H1 (cell line): ENCODE data around the gene AGBL4. TPM values are rescaled to one million over a fixed set of nuclear protein-coding genes. Genes with fewer than 3 reads are reported as not detected.

Experiments used
- CTCF ChIA-PET: fragments of 300-600 bp; sonication (Branson Sonifier 250); formaldehyde crosslinking; loops from one replicate; lab custom pipeline; 2021; ENCODE audit not compliant: partially characterized antibody; lab: Charles Lee
- POLR2A ChIA-PET: fragments of 300-600 bp; sonication (Branson Sonifier 250); formaldehyde crosslinking; loops from one replicate; lab custom pipeline; 2021; ENCODE audit warnings: inconsistent platforms; ENCODE audit not compliant: partially characterized antibody; lab: Charles Lee
- DNase-seq, 2 experiments: peaks; one replicate each; pipeline versions ENCODE4 v3.0.0 to v3.0.0-alpha.2; 2010 to 2022; ENCODE audit warnings: low spot score in 2 of 2, low read depth in 1 of 2, mixed read lengths in 1 of 2
- FAIRE-seq: peaks from 2 replicates; lab custom pipeline; 2011; peaks lifted over from hg19 to GRCh38; lab: Jason Lieb, UNC
- H2AFZ ChIP-seq: 2 replicates; pipeline ENCODE4 v1.8.1; 2012; ENCODE audit warnings: low read length, inconsistent platforms
- H2AK5ac ChIP-seq: 2 replicates; pipeline ENCODE4 v1.6.1; 2013; ENCODE audit warnings: low read depth, low read length
- H2BK120ac ChIP-seq: replicated peaks from 2 replicates; pipeline ENCODE3; 2013; ENCODE audit warnings: low read depth, low read length, inconsistent platforms
- H2BK12ac ChIP-seq: 2 replicates; pipeline ENCODE4 v1.6.1; 2013; ENCODE audit warnings: low read depth, low read length
- H2BK15ac ChIP-seq: 2 replicates; pipeline ENCODE4 v1.6.1; 2013; ENCODE audit warnings: low read length
- H2BK20ac ChIP-seq: 2 replicates; pipeline ENCODE4 v1.6.1; 2013; ENCODE audit warnings: low read length
- H2BK5ac ChIP-seq: 2 replicates; pipeline ENCODE4 v1.6.1; 2013; ENCODE audit warnings: low read depth, low read length
- H3K14ac ChIP-seq: 2 replicates; pipeline ENCODE4 v1.6.1; 2013; ENCODE audit warnings: inconsistent platforms; ENCODE audit not compliant: insufficient read length
- H3K18ac ChIP-seq: 2 replicates; pipeline ENCODE4 v1.6.1; 2013; ENCODE audit warnings: low read length; ENCODE audit errors: extremely low read depth
- H3K23ac ChIP-seq: 2 replicates; pipeline ENCODE4 v1.6.1; 2013; ENCODE audit warnings: inconsistent platforms; ENCODE audit not compliant: insufficient read length
- H3K23me2 ChIP-seq: 2 replicates; pipeline ENCODE4 v1.6.1; 2013; ENCODE audit warnings: low read depth, low read length
- H3K27ac ChIP-seq: 2 replicates; pipeline ENCODE4 v1.6.1; 2011; ENCODE audit warnings: low read depth, low read length, inconsistent platforms
- H3K27me3 ChIP-seq, 4 experiments: replicated peaks in 1 of 4; 1 replicate in 1 of 4; 2 replicates in 3 of 4; pipeline versions ENCODE4 v1.6.1 to v1.8.1; 2011 to 2013; ENCODE audit warnings: low read length in 3 of 4, mild to moderate bottlenecking in 3 of 4, inconsistent platforms in 2 of 4, mixed read lengths in 2 of 4, moderate library complexity in 1 of 4; ENCODE audit not compliant: control insufficient read depth in 3 of 4, insufficient read depth in 3 of 4; ENCODE audit errors: extremely low read depth in 1 of 4
- H3K36me3 ChIP-seq, 4 experiments: 2 replicates each; pipeline versions ENCODE4 v1.6.1 to v1.8.1; 2011 to 2013; ENCODE audit warnings: mild to moderate bottlenecking in 4 of 4, low read length in 3 of 4, moderate library complexity in 2 of 4, control low read depth in 1 of 4, inconsistent platforms in 1 of 4; ENCODE audit not compliant: insufficient read depth in 4 of 4, control insufficient read depth in 2 of 4
- H3K4ac ChIP-seq: replicated peaks from 2 replicates; pipeline ENCODE3; 2013; ENCODE audit warnings: low read length, low read depth, mixed read lengths, inconsistent platforms; ENCODE audit not compliant: insufficient read length
- H3K4me1 ChIP-seq, 4 experiments: replicated peaks in 1 of 4; 1 replicate in 1 of 4; 2 replicates in 3 of 4; pipeline versions ENCODE4 v1.6.1 to v1.8.1; 2011 to 2013; ENCODE audit warnings: low read length in 3 of 4, inconsistent platforms in 2 of 4, mixed read lengths in 1 of 4; ENCODE audit not compliant: insufficient read depth in 4 of 4, control insufficient read depth in 3 of 4
- H3K4me2 ChIP-seq, 2 experiments: 2 replicates each; pipeline versions ENCODE4 v1.6.1 to v1.8.1; 2011 to 2013; ENCODE audit warnings: low read depth in 2 of 2, low read length in 2 of 2, control low read depth in 1 of 2, inconsistent platforms in 1 of 2, mild to moderate bottlenecking in 1 of 2; ENCODE audit not compliant: insufficient read depth in 1 of 2
- H3K4me3 ChIP-seq, 4 experiments: fragments of 200-600, 300-600 bp in 1 of 4; sonication (generic), shearing (Covaris generic), sonication (Bioruptor Twin) in 1 of 4; 2 replicates each; pipeline versions ENCODE4 v1.5.1 to v1.8.1; 2011 to 2016; ENCODE audit warnings: low read length in 4 of 4, low read depth in 3 of 4, control low read depth in 2 of 4, inconsistent platforms in 2 of 4, mild to moderate bottlenecking in 2 of 4, mixed read lengths in 1 of 4, moderate library complexity in 1 of 4; ENCODE audit not compliant: insufficient read depth in 2 of 4; ENCODE audit errors: extremely low read depth in 1 of 4
- H3K56ac ChIP-seq: replicated peaks from 2 replicates; pipeline ENCODE3; 2013; ENCODE audit warnings: low read depth, mild to moderate bottlenecking, mixed read lengths, low read length, inconsistent platforms; ENCODE audit not compliant: insufficient read length
- H3K79me1 ChIP-seq: 2 replicates; pipeline ENCODE4 v1.6.1; 2013; ENCODE audit warnings: low read depth, low read length, control low read depth
- H3K79me2 ChIP-seq, 2 experiments: 2 replicates each; pipeline versions ENCODE4 v1.6.1 to v1.8.1; 2012 to 2013; ENCODE audit warnings: low read length in 2 of 2, mild to moderate bottlenecking in 2 of 2, inconsistent platforms in 1 of 2; ENCODE audit not compliant: insufficient read depth in 2 of 2, control insufficient read depth in 1 of 2
- H3K9ac ChIP-seq, 4 experiments: replicated peaks in 1 of 4; 1 replicate in 1 of 4; 2 replicates in 3 of 4; pipeline versions ENCODE4 v1.6.1 to v1.8.1; 2011 to 2013; ENCODE audit warnings: low read depth in 3 of 4, low read length in 3 of 4, control low read depth in 2 of 4, mild to moderate bottlenecking in 2 of 4, moderate library complexity in 2 of 4, inconsistent platforms in 1 of 4; ENCODE audit errors: extremely low read depth in 1 of 4
- H3K9me3 ChIP-seq, 2 experiments: 2 replicates each; pipeline versions ENCODE4 v1.6.1 to v1.8.1; 2012 to 2013; ENCODE audit warnings: mild to moderate bottlenecking in 2 of 2, moderate library complexity in 2 of 2, control low read depth in 1 of 2, inconsistent platforms in 1 of 2, low read depth in 1 of 2, low read length in 1 of 2, mixed read lengths in 1 of 2; ENCODE audit not compliant: insufficient read depth in 2 of 2
- H4K20me1 ChIP-seq, 2 experiments: replicated peaks in 1 of 2; 2 replicates each; pipeline versions ENCODE3 to v1.8.1; 2011 to 2013; ENCODE audit warnings: inconsistent platforms in 2 of 2, low read length in 2 of 2, mild to moderate bottlenecking in 1 of 2; ENCODE audit not compliant: insufficient read depth in 2 of 2, control insufficient read depth in 1 of 2
- H4K5ac ChIP-seq: 2 replicates; pipeline ENCODE4 v1.6.1; 2013; ENCODE audit warnings: low read length, low read depth, mixed read lengths, inconsistent platforms; ENCODE audit not compliant: insufficient read length
- H4K8ac ChIP-seq: 2 replicates; pipeline ENCODE4 v1.8.0; 2013; ENCODE audit warnings: mild to moderate bottlenecking, moderate library complexity, low read length, inconsistent platforms; ENCODE audit not compliant: insufficient read depth; ENCODE audit errors: extremely low read depth
- H4K91ac ChIP-seq: replicated peaks from 2 replicates; pipeline ENCODE3; 2013; ENCODE audit warnings: low read length, mixed read lengths, inconsistent platforms; ENCODE audit not compliant: insufficient read length
- ASH2L ChIP-seq: fragments of 200-600, 300-600 bp; sonication (generic); IDR thresholded peaks from one replicate; pipeline ENCODE4 v1.7.1; 2017; ENCODE audit warnings: low read length
- BACH1 ChIP-seq: IDR thresholded peaks from 2 replicates; pipeline ENCODE4 v1.6.1; 2012; ENCODE audit warnings: low read length, improper control_type of control experiment
- CEBPB ChIP-seq: IDR thresholded peaks from 2 replicates; pipeline ENCODE4 v1.6.1; 2012; ENCODE audit warnings: low read depth, low read length
- EP300 ChIP-seq, 2 experiments: IDR thresholded peaks; 1 replicate in 1 of 2; 2 replicates in 1 of 2; pipeline ENCODE4 v1.6.1; 2011 to 2012; ENCODE audit warnings: low read depth in 2 of 2, low read length in 2 of 2, mild to moderate bottlenecking in 2 of 2, borderline replicate concordance in 1 of 2, inconsistent platforms in 1 of 2, moderate library complexity in 1 of 2
- GTF2F1 ChIP-seq: IDR thresholded peaks from 2 replicates; pipeline ENCODE4 v1.6.1; 2012; ENCODE audit warnings: low read depth, low read length, improper control_type of control experiment, borderline replicate concordance
- KDM1A ChIP-seq: fragments of 200-600, 300-600 bp; sonication (generic); IDR thresholded peaks from 2 replicates; pipeline ENCODE4 v1.7.1; 2016; ENCODE audit warnings: mild to moderate bottlenecking, low read length, borderline replicate concordance
- KDM5A ChIP-seq: fragments of 200-600 bp; IDR thresholded peaks from 2 replicates; pipeline ENCODE4 v1.7.1; 2012; ENCODE audit warnings: mild to moderate bottlenecking, low read length, inconsistent platforms, mixed read lengths
- MAFK ChIP-seq: IDR thresholded peaks from 2 replicates; pipeline ENCODE4 v1.6.1; 2012; ENCODE audit warnings: low read depth, mild to moderate bottlenecking, improper control_type of control experiment, low read length
- NANOG ChIP-seq: IDR thresholded peaks from 2 replicates; pipeline ENCODE4 v1.6.1; 2011; ENCODE audit warnings: low read length, low read depth, mild to moderate bottlenecking, inconsistent platforms; ENCODE audit not compliant: insufficient read depth, poor library complexity, severe bottlenecking
- RAD21 ChIP-seq, 2 experiments: IDR thresholded peaks in 1 of 2; conservative IDR thresholded peaks in 1 of 2; 2 replicates each; pipeline ENCODE4 v1.6.1; 2011; ENCODE audit warnings: low read depth in 2 of 2, low read length in 2 of 2, improper control_type of control experiment in 1 of 2, inconsistent platforms in 1 of 2, mild to moderate bottlenecking in 1 of 2, moderate library complexity in 1 of 2
- SIN3A ChIP-seq, 2 experiments: IDR thresholded peaks in 1 of 2; conservative IDR thresholded peaks in 1 of 2; 2 replicates each; pipeline ENCODE4 v1.6.1; 2011 to 2012; ENCODE audit warnings: low read length in 2 of 2, improper control_type of control experiment in 1 of 2, low read depth in 1 of 2, mild to moderate bottlenecking in 1 of 2
- SP2 ChIP-seq: IDR thresholded peaks from 2 replicates; pipeline ENCODE4 v1.6.1; 2012; ENCODE audit warnings: mild to moderate bottlenecking, low read length, inconsistent platforms
- TAF7 ChIP-seq: optimal IDR thresholded peaks from 2 replicates; pipeline ENCODE3; 2011; ENCODE audit warnings: low read depth, mild to moderate bottlenecking, inconsistent platforms, low read length, moderate library complexity, borderline replicate concordance
- TEAD4 ChIP-seq: IDR thresholded peaks from 2 replicates; pipeline ENCODE4 v1.6.1; 2012; ENCODE audit warnings: low read depth, low read length, inconsistent platforms, mixed read lengths
- WGBS, 2 experiments: shearing (Covaris generic) in 1 of 2; methylation state at CpG; one replicate each; pipeline versions ENCODE4 v1.1.6 to v1.1.7; 2013 to 2015; ENCODE audit warnings: low lambda C conversion rate in 2 of 2, mixed read lengths in 2 of 2, inconsistent platforms in 1 of 2, low coverage in 1 of 2, missing lambda C conversion rate in 1 of 2; ENCODE audit not compliant: insufficient replicate concordance in 2 of 2, insufficient coverage in 1 of 2, insufficient read length in 1 of 2; ENCODE audit errors: extremely low coverage in 1 of 2, missing lambda C conversion rate in 1 of 2; 5-methylcytosine and 5-hydroxymethylcytosine counted together
- polyA plus RNA-seq, 7 experiments: library from polyadenylated mRNA; depleted of rRNA in 3 of 7; stranded (reverse) in 5 of 7; unstranded in 2 of 7; fragments of >200 nt in 5 of 7; fragments of 200-250 nt in 2 of 7; gene quantifications; 1 replicate in 5 of 7; 2 replicates in 1 of 7; 4 replicates in 1 of 7; pipeline versions ENCODE4 v1.2.1 to v1.2.3, GENCODE V29; 2011 to 2013; ENCODE audit warnings: missing spikeins in 2 of 7, mixed read lengths in 2 of 7
- total RNA-seq: library from RNA; stranded (reverse); fragmentation: NEBNext Ultra II Directional; extraction: Animal tissue kit (Norgen Biotek cat#: 25700); gene quantifications from 2 replicates; pipeline ENCODE4 v1.2.1, GENCODE V29; 2021

AGBL4 gene
- total and polyA plus RNA-seq, 2 of the 8 experiments (the other 6 are each of a cell fraction or from before 2014, with no cell fraction given) = 0.41 to 0.45 TPM

GRCh38 chr1:48741380-48741779 is 1282.4 kb downstream of the AGBL4 start:
- Histone ChIP-seq H2BK20ac (no peak overlapping the region), H3K23me2 (no peaks in the 10 kb centered on the region; the same call in 1 of the 2 replicates), H3K4me2 (no peak overlapping the region), H2AK5ac (no peak overlapping the region), H4K91ac (no peak overlapping the region), H2BK12ac (no peak overlapping the region), H3K18ac (no peak overlapping the region), H3K9ac (no peak overlapping the region), H2BK15ac (no peak overlapping the region), H3K79me1 (no peaks in the 10 kb centered on the region; the same call in 1 of the 2 replicates), H2BK120ac (no peak overlapping the region), H2AFZ (no peak overlapping the region), H3K36me3 (no peaks in the 10 kb centered on the region; a peak in 1 of 8 replicates), H3K79me2 (no peaks in the 10 kb centered on the region), H3K4me1 (no peaks in the 10 kb centered on the region; a peak in 1 of 7 replicates), H4K5ac (no peak overlapping the region), H3K56ac (no peak overlapping the region), H3K27ac (no peak overlapping the region), H3K14ac (no peak overlapping the region), H3K9me3 (no peaks in the 10 kb centered on the region), H2BK5ac (no peak overlapping the region), H4K8ac (no peak overlapping the region), H3K23ac (no peak overlapping the region), H3K27me3 (no peaks in the 10 kb centered on the region), H3K4ac (no peak overlapping the region), H3K4me3 (no peak overlapping the region), H4K20me1 (no peaks in the 10 kb centered on the region)
- 89% methylated on average over 7 of the region's 7 CpGs; no CpG with 5 or more reads in 1 of the 2 experiments for WGBS, 2 experiments
- FAIRE-seq (no peak), DNase-seq (no peak)
- ChIA-PET POLR2A (no interaction called here), CTCF (interaction anchor here (0.7 to 3.9 kb wide), 4 partner anchors 43 to 131 kb away, joined by 3 to 18 read pairs (median 6); no protein-coding TSS in a partner anchor)
- TF ChIP-seq SIN3A (conservative IDR thresholded peaks at IDR 0.05 in 1 of 2, IDR thresholded peaks at IDR 0.05 in 1 of 2; ENCODE audit: low read depth in 1 of 2, low read length in 2 of 2) = no peak
- TF ChIP-seq SP2 = no peak
- TF ChIP-seq NANOG = no peak
- no peak for TF ChIP-seq MAFK
- TF ChIP-seq KDM5A = no peak
- no peak for TF ChIP-seq TAF7
- TF ChIP-seq KDM1A = no peak
- TF ChIP-seq EP300 (IDR thresholded peaks at IDR 0.05; ENCODE audit: borderline replicate concordance in 1 of 2, low read depth in 2 of 2, low read length in 2 of 2) = no peak
- TF ChIP-seq TEAD4 = no peak
- TF ChIP-seq GTF2F1 = no peak
- TF ChIP-seq CEBPB = no peak
- no peak for TF ChIP-seq ASH2L
- TF ChIP-seq BACH1 = no peak
- TF ChIP-seq RAD21 (IDR thresholded peaks at IDR 0.05 in 1 of 2, conservative IDR thresholded peaks at IDR 0.05 in 1 of 2; ENCODE audit: low read depth in 2 of 2, low read length in 2 of 2) = no peak
